ENCODE results near the gene TUBB2B.

The TUBB2B gene

GRCh38 chr6:3232017-3232945 is 4.8 kb upstream of the TUBB2B start:
- no peak for DNase-seq (ENCODE audit: low read depth)

GRCh38 chr6:3231247-3232016 is 4.0 kb upstream of the TUBB2B start:
- DNase-seq (ENCODE audit: low read depth): no peak

GRCh38 chr6:3230900-3231246 is 3.4 kb upstream of the TUBB2B start:
- no peak for DNase-seq (ENCODE audit: low read depth)

DNA sequence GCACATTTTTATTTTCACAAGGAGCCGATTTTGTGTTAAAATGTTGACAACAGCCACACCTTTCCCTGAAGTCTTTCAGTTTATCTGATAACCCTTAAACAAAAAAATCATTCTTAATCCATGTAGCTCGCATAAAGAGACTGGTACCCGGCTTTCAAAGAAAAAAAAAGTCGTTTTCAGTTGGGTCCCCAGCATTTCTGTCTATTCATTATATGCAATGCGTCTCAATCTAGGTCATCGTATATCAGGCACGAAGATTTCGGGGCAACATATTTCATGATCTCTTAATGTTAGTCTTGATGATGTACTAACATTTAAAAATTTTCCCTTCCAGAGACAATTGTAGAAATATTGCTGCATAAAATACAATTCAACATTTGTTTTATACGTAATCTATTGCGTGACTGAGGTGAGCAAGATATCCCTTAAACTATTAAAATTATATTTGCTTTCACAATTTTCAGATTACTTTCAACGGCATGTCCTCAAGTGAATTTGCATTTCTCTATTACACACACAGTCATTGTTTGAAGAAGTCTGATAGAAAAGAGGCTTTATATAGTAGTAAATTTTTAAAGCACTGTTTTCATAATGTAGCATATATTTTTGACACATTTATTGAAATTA is 2.9 kb upstream of the TUBB2B start:
- DNase-seq (ENCODE audit: low read depth): no peak

DNA sequence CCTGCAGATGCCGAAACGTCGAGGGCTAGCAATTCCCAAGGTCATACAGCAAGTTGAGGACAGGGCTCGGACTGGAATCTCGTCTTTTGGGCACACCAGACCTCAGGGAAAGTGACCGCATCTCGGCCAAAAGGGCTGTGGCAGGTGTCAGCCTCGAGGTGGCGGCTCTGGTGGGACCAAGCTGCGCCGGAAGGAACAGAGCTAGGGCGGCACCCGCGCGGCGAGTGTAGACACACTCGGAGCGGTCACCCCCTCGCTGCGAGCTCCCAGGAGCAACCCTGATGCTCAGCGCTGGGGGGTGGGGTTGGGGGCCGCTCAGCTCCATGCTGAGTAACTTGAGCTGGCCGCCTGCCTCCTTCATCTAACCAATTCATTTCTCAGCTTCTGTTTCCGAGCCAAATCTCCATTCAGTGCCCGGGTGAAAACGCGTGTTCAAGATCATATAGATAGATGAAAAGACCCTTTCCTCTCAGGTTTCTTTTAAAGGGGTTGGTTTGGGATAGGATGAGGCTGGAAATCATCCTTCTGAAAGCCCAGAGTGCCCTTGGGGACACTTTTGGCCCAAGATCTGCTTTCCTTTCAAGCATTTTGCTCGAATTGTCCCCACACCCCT is 2.2 kb upstream of the TUBB2B start:
- DNase-seq (ENCODE audit: low read depth): no peak

- DNase-seq (ENCODE audit: low read depth): peak; percentile 26
Observed at GRCh38 chr6:3228771-3229565, 1.5 kb upstream of the TUBB2B start.

DNA sequence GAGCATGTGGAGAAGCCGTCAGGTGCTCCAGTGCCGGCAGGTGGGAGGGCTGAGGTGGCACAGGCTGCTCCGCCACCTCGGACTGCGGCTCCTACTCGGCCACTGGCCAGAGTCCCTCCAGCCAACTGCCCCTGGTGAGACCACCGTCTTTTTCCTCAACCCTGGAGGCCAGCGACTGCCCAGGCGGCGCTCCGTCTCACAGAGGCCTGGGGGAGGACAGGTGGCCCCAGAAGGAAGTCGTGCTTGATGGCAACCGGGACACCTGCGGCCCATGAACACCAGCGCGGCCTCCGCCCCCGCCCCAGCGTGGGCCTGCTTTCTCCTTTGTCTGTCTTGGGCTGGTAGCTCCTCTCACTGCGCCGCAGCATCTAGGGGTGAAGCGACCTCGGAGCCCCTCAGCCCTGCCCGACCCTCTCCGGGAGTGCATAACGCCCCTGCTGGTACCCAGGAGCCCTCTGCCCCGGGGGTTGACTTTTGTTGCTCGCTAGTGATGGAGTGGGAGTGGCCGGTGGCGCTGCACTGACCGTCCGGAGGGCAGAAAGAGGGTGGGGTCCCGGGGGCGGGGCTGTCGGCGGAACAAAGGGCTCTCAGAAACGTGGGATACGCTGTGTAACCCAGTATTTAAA is 706 bp upstream of the TUBB2B start:
- DNase-seq (ENCODE audit: low read depth): no peak

DNA sequence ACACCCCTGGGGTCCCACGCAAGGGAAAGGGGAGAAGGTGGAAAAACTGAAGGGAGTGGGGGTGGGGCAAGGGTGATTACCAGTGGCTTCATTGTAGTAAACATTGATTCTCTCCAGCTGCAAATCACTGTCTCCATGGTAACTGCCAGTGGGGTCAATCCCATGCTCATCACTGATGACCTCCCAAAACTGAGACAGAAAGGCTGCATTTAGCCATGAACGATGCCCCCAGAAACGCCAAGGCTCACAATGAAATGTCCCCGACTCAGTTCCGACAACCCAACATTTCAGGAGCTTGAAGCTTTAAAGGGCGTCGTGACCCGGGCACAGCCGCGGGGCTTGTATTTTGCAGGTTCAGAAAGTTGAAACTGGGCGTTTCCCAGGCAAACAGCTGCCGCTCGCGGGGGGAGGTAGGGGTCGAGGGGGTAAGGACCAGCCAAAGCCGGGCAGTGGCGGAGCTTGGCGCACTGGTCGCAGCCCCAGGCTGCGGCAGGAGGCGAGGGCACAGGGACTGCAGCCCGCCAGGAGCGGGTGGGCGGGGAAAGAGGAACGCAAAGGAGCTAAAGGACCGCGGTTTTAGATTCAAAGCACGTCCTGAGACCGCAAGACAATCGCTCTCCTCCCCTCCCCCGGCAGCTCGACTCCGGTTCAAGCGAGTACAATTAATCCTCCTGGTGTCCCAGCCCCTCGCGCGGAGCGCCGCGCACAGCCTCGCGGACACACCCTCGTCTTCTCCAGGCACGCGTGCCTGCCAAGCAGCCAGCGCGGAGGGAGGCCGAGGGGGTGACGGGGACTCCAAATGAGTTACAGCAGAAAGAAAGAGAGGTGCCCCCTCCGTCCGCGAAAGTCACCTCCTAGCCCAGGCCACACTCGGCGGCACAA is 731 bp downstream of the TUBB2B start:
- DNase-seq (ENCODE audit: low read depth): no peak

GRCh38 chr6:3226042-3226441 is 1.4 kb downstream of the TUBB2B start:
- no peak for DNase-seq (ENCODE audit: low read depth)

GRCh38 chr6:3222506-3223038 is 4.9 kb downstream of the TUBB2B start:
- DNase-seq (ENCODE audit: low read depth): no peak

GRCh38 chr6:3221578-3221977 is 5.9 kb downstream of the TUBB2B start:
- no peak for DNase-seq (ENCODE audit: low read depth)

DNA sequence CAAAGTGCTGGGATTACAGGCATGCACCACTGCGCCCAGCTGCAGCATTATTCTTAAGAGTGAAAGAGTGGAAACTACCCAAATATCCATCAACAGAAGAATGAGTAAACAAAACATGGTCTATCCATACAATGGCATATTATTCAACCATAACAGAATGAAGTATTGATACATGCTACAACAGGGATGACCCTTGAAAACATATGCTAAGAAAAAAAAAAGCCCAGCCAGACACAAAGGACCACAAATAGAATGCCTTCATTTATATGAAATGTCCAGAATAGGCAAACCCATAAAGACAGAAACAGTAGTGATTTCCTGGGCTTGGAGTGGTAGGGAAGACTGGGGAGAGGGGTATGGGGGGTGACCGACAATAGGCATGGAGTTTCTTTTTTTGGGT is 7.1 kb downstream of the TUBB2B start:
- DNase-seq (ENCODE audit: low read depth): no peak

DNA sequence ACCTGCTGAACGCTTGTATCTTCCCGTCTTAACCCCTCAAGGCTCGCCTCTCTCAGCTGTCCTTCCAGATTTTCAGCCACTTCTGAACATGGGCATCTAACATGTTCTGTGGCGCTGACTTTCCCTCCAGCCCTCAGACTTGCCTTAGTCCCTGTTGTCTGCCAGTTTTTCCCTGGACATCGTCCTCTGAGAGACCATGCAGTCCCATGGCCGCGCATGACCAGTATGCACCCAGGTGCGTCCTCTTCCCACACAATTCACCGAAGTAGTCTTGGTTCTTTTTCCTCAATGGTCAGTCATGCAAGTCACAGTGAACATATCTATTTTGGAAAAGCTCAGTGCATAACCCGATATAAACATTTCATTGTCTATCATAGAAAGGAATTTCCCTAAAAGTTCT is 9.2 kb downstream of the TUBB2B start:
- no peak for DNase-seq (ENCODE audit: low read depth)

- no peak for DNase-seq (ENCODE audit: low read depth)
Observed at GRCh38 chr6:3217286-3217685, 10.2 kb downstream of the TUBB2B start.

DNA sequence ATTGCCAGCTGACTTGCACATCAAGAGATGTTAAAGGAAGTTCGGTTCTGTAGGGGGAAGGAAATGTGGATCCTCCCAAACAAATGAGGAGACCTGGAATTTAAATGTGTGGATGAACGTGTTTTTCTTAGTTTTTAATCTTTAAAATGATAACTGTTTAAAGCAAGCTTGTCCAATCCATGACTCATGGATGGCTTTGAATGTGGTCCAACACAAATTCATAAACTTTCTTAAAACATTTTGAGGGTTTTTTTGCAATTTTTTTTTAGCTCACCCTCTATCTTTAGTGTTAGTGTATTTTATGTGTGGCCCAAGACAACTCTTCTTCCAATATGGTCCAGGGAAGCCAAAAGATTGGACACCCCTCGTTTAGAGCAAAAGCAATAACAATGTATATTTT is 12.6 kb downstream of the TUBB2B start:
- no peak for DNase-seq (ENCODE audit: low read depth)

GRCh38 chr6:3213334-3213695 is 14.1 kb downstream of the TUBB2B start:
- no peak for DNase-seq (ENCODE audit: low read depth)

DNA sequence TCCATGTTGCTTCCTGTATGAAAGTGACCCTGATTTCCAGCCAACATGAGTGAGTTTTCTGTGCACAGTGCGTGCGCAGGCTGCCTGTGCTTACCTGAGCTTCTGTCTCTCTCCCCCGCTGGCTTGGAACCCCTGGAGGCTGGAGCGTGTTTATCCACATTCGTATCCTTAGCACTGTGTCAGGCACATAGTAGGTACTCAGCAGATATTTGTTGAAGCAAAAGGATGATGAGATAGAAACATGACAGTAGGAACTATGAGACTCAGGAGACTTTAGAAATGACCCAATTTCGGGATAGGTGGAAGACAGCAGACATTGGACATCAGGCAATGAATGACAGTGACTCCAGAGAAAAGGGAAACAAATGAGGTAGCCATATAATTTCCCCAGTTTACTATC is 15.2 kb downstream of the TUBB2B start:
- DNase-seq (ENCODE audit: low read depth): no peak

- no peak for DNase-seq (ENCODE audit: low read depth)
Observed at GRCh38 chr6:3211681-3212080, 15.8 kb downstream of the TUBB2B start.

GRCh38 chr6:3210024-3210610 is 17.3 kb downstream of the TUBB2B start:
- no peak for DNase-seq (ENCODE audit: low read depth)
